Neural cell (in vitro differentiated cells): ENCODE results near the gene SAMD8. TPM values are rescaled to one million over a fixed set of nuclear protein-coding genes. Genes with fewer than 3 reads are reported as not detected.

Experiments used
- H2AFZ ChIP-seq: fragments of 200-600, 300-800 bp; sonication (generic), shearing (Covaris generic); 2 replicates; pipeline ENCODE4 v1.6.0; 2014; ENCODE audit warnings: low read depth, mild to moderate bottlenecking, antibody characterized with exemption, low read length, moderate library complexity
- H3F3A ChIP-seq: fragments of 200-600 bp; shearing (Covaris generic); 2 replicates; pipeline ENCODE4 v1.6.1; 2016; ENCODE audit warnings: mild to moderate bottlenecking, moderate library complexity, mixed read lengths, antibody characterized with exemption, low read length; ENCODE audit not compliant: insufficient read depth, poor library complexity, severe bottlenecking
- H3K27ac ChIP-seq: fragments of 200-600, 300-800 bp; sonication (generic), shearing (Covaris generic); 2 replicates; pipeline ENCODE4 v1.5.1; 2014; ENCODE audit warnings: mild to moderate bottlenecking, low read length, moderate library complexity
- H3K27me3 ChIP-seq: fragments of 300-800, 200-600 bp; sonication (generic), shearing (Covaris generic); 2 replicates; pipeline ENCODE4 v1.6.0; 2014; ENCODE audit warnings: mild to moderate bottlenecking, low read depth, low read length, moderate library complexity; ENCODE audit not compliant: insufficient read depth
- H3K36me3 ChIP-seq: fragments of 300-800, 200-600 bp; sonication (generic), shearing (Covaris generic); 2 replicates; pipeline ENCODE4 v1.5.1; 2014; ENCODE audit warnings: mild to moderate bottlenecking, antibody characterized with exemption, low read length, moderate library complexity; ENCODE audit not compliant: insufficient read depth
- H3K4me2 ChIP-seq: fragments of 300-800, 200-600 bp; sonication (generic), shearing (Covaris generic); 2 replicates; pipeline ENCODE4 v1.6.0; 2014; ENCODE audit warnings: mild to moderate bottlenecking, low read length
- H3K4me3 ChIP-seq: fragments of 300-800, 200-600 bp; sonication (generic), shearing (Covaris generic); 2 replicates; pipeline ENCODE4 v1.5.1; 2014; ENCODE audit warnings: mild to moderate bottlenecking, low read length, moderate library complexity
- H3K79me2 ChIP-seq: fragments of 200-600 bp; shearing (Covaris generic); replicated peaks from 2 replicates; pipeline ENCODE4 v1.6.0; 2014; ENCODE audit warnings: mild to moderate bottlenecking, low read length, moderate library complexity; ENCODE audit not compliant: insufficient read depth
- H3K9ac ChIP-seq: fragments of 300-800, 200-600 bp; sonication (generic), shearing (Covaris generic); 2 replicates; pipeline ENCODE4 v1.6.1; 2016; ENCODE audit warnings: mild to moderate bottlenecking, low read length, mixed read lengths
- H3K9me2 ChIP-seq: fragments of 200-600 bp; shearing (Covaris generic); 2 replicates; pipeline ENCODE4 v1.6.1; 2016; ENCODE audit warnings: mild to moderate bottlenecking, low read length, mixed read lengths; ENCODE audit not compliant: insufficient read depth
- H3K9me3 ChIP-seq: fragments of 200-600, 300-800 bp; sonication (generic), shearing (Covaris generic); 2 replicates; pipeline ENCODE4 v1.6.1; 2016; ENCODE audit warnings: mild to moderate bottlenecking, mixed run types, low read length, moderate library complexity, mixed read lengths
- H4K20me1 ChIP-seq: fragments of 200-600 bp; shearing (Covaris generic); 2 replicates; pipeline ENCODE4 v1.6.1; 2016; ENCODE audit warnings: mild to moderate bottlenecking, mixed run types; ENCODE audit not compliant: insufficient read depth
- CTCF ChIP-seq: fragments of 450-650 bp; IDR thresholded peaks from 2 replicates; pipeline ENCODE4 v1.5.1; 2014; ENCODE audit warnings: antibody characterized with exemption, mild to moderate bottlenecking, moderate library complexity; ENCODE audit not compliant: poor library complexity, severe bottlenecking
- EP300 ChIP-seq: fragments of 450-650 bp; conservative IDR thresholded peaks from 2 replicates; pipeline ENCODE4 v1.6.1; 2014; ENCODE audit warnings: antibody characterized with exemption, mild to moderate bottlenecking, moderate library complexity; ENCODE audit not compliant: poor library complexity, severe bottlenecking
- EZH2 ChIP-seq: fragments of 200-600, 300-800 bp; shearing (Covaris generic), sonication (generic); IDR thresholded peaks from 2 replicates; pipeline ENCODE4 v1.6.1; 2014; ENCODE audit warnings: antibody characterized with exemption, low read length, borderline replicate concordance, mild to moderate bottlenecking; ENCODE audit not compliant: insufficient read depth, poor library complexity, severe bottlenecking
- MXI1 ChIP-seq: fragments of 450-650 bp; conservative IDR thresholded peaks from 2 replicates; pipeline ENCODE4 v1.6.1; 2014; ENCODE audit warnings: antibody characterized with exemption, mild to moderate bottlenecking; ENCODE audit not compliant: poor library complexity, severe bottlenecking
- POLR2AphosphoS5 ChIP-seq: IDR thresholded peaks from 2 replicates; pipeline ENCODE4 v1.6.1; 2012
- RAD21 ChIP-seq: fragments of 450-650 bp; conservative IDR thresholded peaks from 2 replicates; pipeline ENCODE4 v1.6.1; 2014; ENCODE audit warnings: antibody characterized with exemption, mild to moderate bottlenecking, moderate library complexity
- REST ChIP-seq: IDR thresholded peaks from 2 replicates; pipeline ENCODE4 v1.6.1; 2012; ENCODE audit warnings: borderline replicate concordance
- SMC3 ChIP-seq: fragments of 450-650 bp; conservative IDR thresholded peaks from 2 replicates; pipeline ENCODE4 v1.6.1; 2014; ENCODE audit warnings: antibody characterized with exemption, mild to moderate bottlenecking, moderate library complexity; ENCODE audit not compliant: poor library complexity
- TAF1 ChIP-seq: IDR thresholded peaks from 2 replicates; pipeline ENCODE4 v1.6.1; 2012; ENCODE audit warnings: low read depth
- polyA plus RNA-seq: library from polyadenylated mRNA; depleted of rRNA; stranded (reverse); fragments of >200 nt; gene quantifications from 2 replicates; pipeline ENCODE4 v1.2.3, GENCODE V29; 2014

Gene SAMD8
- polyA plus RNA-seq, 1 donor from 2014 or later: 32.9 TPM

GRCh38 chr10:75146780-75147179, 35.3 kb downstream of the SAMD8 start:
- Histone ChIP-seq H3K9me3 (no peaks in the 10 kb centered on the region), H3K9ac (no peak overlapping the region), H3K4me2 (no peak overlapping the region), H4K20me1 (no peaks in the 10 kb centered on the region), H3F3A (no peaks in the 10 kb centered on the region), H3K9me2 (no peaks in the 10 kb centered on the region), H3K79me2 (peaks cover 6% of the 10 kb centered on the region), H3K36me3 (no peaks in the 10 kb centered on the region), H3K4me3 (no peak overlapping the region), H3K27me3 (no peaks in the 10 kb centered on the region), H2AFZ (no peak overlapping the region), H3K27ac (no peak overlapping the region)
- TF ChIP-seq CTCF: no peak
- TF ChIP-seq POLR2AphosphoS5: no peak
- no peak for TF ChIP-seq REST
- TF ChIP-seq MXI1: no peak
- TF ChIP-seq TAF1: no peak
- TF ChIP-seq EP300: no peak

- no peaks in the 10 kb centered on the region for H3K36me3 ChIP-seq
- H2AFZ ChIP-seq: no peak overlapping the region
- no peaks in the 10 kb centered on the region for H3K9me3 ChIP-seq
- TF ChIP-seq POLR2AphosphoS5 (no peak), REST (no peak), EZH2 (no peak), MXI1 (no peak), SMC3 (no peak), RAD21 (no peak), TAF1 (no peak), EP300 (no peak), CTCF (no peak)
- H3F3A ChIP-seq: no peaks in the 10 kb centered on the region
- no peak overlapping the region for H3K27ac ChIP-seq
- no peaks in the 10 kb centered on the region for H3K27me3 ChIP-seq
- H3K4me3 ChIP-seq: no peak overlapping the region
- H4K20me1 ChIP-seq: no peaks in the 10 kb centered on the region
- peaks cover 3% of the 10 kb centered on the region for H3K79me2 ChIP-seq
- H3K9me2 ChIP-seq: no peaks in the 10 kb centered on the region
- H3K4me2 ChIP-seq: no peak overlapping the region
- no peak overlapping the region for H3K9ac ChIP-seq
Observed at GRCh38 chr10:75150656-75151055, 39.2 kb downstream of the SAMD8 start.
